Measurements from ENCODE around the gene KRTAP6-2.

DNA sequence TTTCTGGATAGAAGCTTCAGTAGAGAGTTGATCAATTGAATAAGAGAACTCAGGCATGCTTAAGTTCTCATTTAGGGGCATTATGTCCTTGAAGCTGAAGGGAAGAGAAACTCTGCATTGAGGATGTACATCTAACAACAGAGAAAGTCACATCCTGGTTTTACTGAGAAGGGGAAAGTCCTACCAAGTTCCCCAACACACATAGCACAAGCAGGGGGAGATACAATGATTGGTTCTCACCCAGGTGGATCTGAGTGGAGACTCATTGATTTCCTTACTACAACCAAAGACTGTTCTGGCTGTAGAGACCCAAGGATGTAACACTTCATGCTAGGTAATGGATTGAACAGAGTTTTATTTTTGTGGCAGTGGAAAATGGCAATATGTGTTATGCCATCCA, 16.5 kb upstream of the KRTAP6-2 start:
- TF ChIP-seq, protein P1, sequence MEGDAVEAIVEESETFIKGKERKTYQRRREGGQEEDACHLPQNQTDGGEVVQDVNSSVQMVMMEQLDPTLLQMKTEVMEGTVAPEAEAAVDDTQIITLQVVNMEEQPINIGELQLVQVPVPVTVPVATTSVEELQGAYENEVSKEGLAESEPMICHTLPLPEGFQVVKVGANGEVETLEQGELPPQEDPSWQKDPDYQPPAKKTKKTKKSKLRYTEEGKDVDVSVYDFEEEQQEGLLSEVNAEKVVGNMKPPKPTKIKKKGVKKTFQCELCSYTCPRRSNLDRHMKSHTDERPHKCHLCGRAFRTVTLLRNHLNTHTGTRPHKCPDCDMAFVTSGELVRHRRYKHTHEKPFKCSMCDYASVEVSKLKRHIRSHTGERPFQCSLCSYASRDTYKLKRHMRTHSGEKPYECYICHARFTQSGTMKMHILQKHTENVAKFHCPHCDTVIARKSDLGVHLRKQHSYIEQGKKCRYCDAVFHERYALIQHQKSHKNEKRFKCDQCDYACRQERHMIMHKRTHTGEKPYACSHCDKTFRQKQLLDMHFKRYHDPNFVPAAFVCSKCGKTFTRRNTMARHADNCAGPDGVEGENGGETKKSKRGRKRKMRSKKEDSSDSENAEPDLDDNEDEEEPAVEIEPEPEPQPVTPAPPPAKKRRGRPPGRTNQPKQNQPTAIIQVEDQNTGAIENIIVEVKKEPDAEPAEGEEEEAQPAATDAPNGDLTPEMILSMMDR (IDR thresholded peaks at IDR 0.05; ENCODE audit: borderline replicate concordance, extremely low read depth, low read length, poor library complexity, severe bottlenecking): no peak
- no peak for TF ChIP-seq EZH2 (IDR thresholded peaks at IDR 0.05; ENCODE audit: borderline replicate concordance, low read depth, low read length, severe bottlenecking)
